Measurements from ENCODE around the gene VAPA. TPM values are rescaled to one million over a fixed set of nuclear protein-coding genes. Genes with fewer than 3 reads are reported as not detected.
A peak's percentile ranks its signal among the peaks of the same experiment; 100 is the strongest.

VAPA gene
- total RNA-seq, 1 donor from 2014 or later = 169 TPM

GRCh38 chr18:9914584-9915290, 921 bp downstream of the VAPA start:
- peak overlapping the region; percentile 81 for H3K4me3 ChIP-seq (ENCODE audit: low read depth, low read length)
- DNase-seq (ENCODE audit: low read depth) = no peak
- TF ChIP-seq, protein P1, sequence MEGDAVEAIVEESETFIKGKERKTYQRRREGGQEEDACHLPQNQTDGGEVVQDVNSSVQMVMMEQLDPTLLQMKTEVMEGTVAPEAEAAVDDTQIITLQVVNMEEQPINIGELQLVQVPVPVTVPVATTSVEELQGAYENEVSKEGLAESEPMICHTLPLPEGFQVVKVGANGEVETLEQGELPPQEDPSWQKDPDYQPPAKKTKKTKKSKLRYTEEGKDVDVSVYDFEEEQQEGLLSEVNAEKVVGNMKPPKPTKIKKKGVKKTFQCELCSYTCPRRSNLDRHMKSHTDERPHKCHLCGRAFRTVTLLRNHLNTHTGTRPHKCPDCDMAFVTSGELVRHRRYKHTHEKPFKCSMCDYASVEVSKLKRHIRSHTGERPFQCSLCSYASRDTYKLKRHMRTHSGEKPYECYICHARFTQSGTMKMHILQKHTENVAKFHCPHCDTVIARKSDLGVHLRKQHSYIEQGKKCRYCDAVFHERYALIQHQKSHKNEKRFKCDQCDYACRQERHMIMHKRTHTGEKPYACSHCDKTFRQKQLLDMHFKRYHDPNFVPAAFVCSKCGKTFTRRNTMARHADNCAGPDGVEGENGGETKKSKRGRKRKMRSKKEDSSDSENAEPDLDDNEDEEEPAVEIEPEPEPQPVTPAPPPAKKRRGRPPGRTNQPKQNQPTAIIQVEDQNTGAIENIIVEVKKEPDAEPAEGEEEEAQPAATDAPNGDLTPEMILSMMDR (conservative IDR thresholded peaks at IDR 0.05; ENCODE audit: low read depth, low read length) = no peak

DNA sequence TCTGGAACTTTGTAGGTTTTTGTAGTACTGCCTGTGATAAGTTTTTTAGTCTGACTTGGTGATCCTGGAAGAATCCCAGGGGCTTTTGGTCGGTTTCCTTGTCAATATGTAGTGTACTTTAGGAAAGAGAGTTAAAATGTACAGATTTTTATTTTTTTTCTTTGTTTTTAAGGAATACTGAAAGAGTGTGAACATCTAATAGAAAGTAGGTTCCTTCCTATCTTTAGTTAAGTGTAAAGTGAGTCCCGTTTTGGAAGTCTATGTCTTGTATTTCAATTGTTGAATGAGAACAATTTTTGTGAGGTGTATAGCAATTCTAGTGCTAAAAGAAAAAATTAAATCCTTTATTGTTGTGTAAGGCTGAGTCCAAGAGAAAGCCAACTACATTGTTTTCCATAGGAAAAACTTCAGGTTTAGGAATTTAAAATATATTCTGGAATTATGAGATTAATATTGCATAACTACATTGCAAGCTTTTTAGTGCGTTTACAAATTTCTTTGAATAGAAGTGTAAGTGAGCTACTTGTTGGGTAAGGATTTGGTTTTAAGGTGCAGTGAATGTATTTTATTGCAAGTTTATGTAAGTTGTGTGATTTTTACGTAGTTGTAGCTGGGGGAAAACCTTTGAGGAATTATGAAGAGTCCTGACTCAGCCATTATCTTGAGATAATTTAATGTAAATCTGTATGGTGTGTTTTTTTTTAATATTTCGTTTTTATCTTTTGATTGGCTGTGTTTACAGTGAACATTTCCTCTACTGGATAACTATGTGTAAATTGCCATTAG, 1.7 kb downstream of the VAPA start:
- TF ChIP-seq, protein P1 (conservative IDR thresholded peaks at IDR 0.05; ENCODE audit: low read depth, low read length) = no peak
- no peak for DNase-seq (ENCODE audit: low read depth)
- peak overlapping the region; percentile 81 for H3K4me3 ChIP-seq (ENCODE audit: low read depth, low read length)

DNA sequence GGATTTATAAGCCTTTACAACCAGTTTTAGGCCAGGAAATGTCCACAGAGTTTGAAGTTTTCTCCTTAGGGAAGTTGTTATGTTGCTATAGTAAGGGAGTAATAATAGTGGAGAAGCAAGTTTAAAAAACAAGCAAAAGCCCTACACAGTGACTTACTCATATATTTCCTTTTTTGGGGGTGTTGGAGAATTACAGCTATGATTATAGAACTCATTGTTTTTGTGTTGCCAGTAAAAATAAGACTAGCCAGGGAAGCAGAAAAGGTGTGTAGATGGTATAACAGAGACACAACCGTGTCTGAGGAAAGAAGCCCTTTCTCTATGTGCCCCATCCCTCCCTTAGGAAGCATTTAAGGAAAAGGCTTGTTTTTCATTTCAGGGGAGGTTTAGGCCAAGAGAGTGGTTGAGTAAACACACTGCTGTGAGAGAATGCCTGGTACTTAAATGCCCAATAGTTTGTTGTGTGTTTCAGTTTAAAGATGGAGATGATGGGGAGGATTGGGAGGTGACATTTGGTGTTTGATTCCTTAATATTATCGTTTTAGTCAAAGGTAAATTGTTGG, 2.3 kb downstream of the VAPA start:
- TF ChIP-seq, protein P1 (conservative IDR thresholded peaks at IDR 0.05; ENCODE audit: low read depth, low read length) = no peak
- no peak for DNase-seq (ENCODE audit: low read depth)
- peak overlapping the region; percentile 81 for H3K4me3 ChIP-seq (ENCODE audit: low read depth, low read length)

GRCh38 chr18:9916808-9917207, 3.0 kb downstream of the VAPA start:
- no peak overlapping the region for H3K4me3 ChIP-seq (ENCODE audit: low read depth, low read length)
- TF ChIP-seq, protein P1 (conservative IDR thresholded peaks at IDR 0.05; ENCODE audit: low read depth, low read length) = no peak
- DNase-seq (ENCODE audit: low read depth) = no peak

- TF ChIP-seq, protein P1 (conservative IDR thresholded peaks at IDR 0.05; ENCODE audit: low read depth, low read length) = no peak
- H3K4me3 ChIP-seq (ENCODE audit: low read depth, low read length) = peak overlapping the region; percentile 3
- no peak for DNase-seq (ENCODE audit: low read depth)
Measured at GRCh38 chr18:9918016-9918680, 4.3 kb downstream of the VAPA start.

- no peak overlapping the region for H3K4me3 ChIP-seq (ENCODE audit: low read depth, low read length)
- no peak for DNase-seq (ENCODE audit: low read depth)
- TF ChIP-seq, protein P1 (conservative IDR thresholded peaks at IDR 0.05; ENCODE audit: low read depth, low read length) = no peak
Measured at GRCh38 chr18:9919564-9920232, 5.9 kb downstream of the VAPA start.

Measured in epithelial cell of proximal tubule (primary cell).